Ovary (tissue), 9 donors: ENCODE measurements around the gene WFDC1. TPM values are rescaled to one million over a fixed set of nuclear protein-coding genes. Genes with fewer than 3 reads are reported as not detected.

ENCODE experiments used
- DNase-seq, 5 donors: peaks; one replicate each; pipeline ENCODE4 v3.0.0-alpha.2; 2019 to 2020
- H3K27ac ChIP-seq, 2 donors: fragments of 200-600 bp; one replicate each; pipeline versions ENCODE4 v1.5.1 to v1.8.0; 2019 to 2022
- H3K27me3 ChIP-seq: fragments of 200-600 bp; one replicate; pipeline ENCODE4 v1.8.0; 2022
- H3K36me3 ChIP-seq: fragments of 200-600 bp; sonication (generic); one replicate; pipeline ENCODE4 v1.5.1; 2019
- H3K4me1 ChIP-seq: one replicate; pipeline ENCODE4 v1.8.1; 2013; ENCODE audit warnings: mild to moderate bottlenecking, moderate library complexity; ENCODE audit not compliant: insufficient read depth
- H3K4me3 ChIP-seq: fragments of 200-600 bp; sonication (generic); one replicate; pipeline ENCODE4 v1.5.1; 2017
- H3K9me3 ChIP-seq, 2 donors: fragments of 200-600 bp in 1 of 2; sonication (generic) in 1 of 2; one replicate each; pipeline versions ENCODE4 v1.5.1 to v1.8.1; 2013 to 2019; ENCODE audit warnings: mild to moderate bottlenecking in 1 of 2, moderate library complexity in 1 of 2
- CTCF ChIP-seq, 3 donors: fragments of 450-650 bp in 2 of 3; fragments of 200-600 bp in 1 of 3; IDR thresholded peaks; one replicate each; pipeline versions ENCODE4 v1.5.1 to v1.8.0; 2016 to 2022; ENCODE audit warnings: antibody characterized with exemption in 3 of 3, mild to moderate bottlenecking in 1 of 3
- EP300 ChIP-seq: sonication (generic); formaldehyde crosslinking; IDR thresholded peaks from one replicate; pipeline ENCODE4 v1.6.1; 2017; ENCODE audit warnings: antibody characterized with exemption
- POLR2A ChIP-seq: fragments of 450-650 bp; IDR thresholded peaks from one replicate; pipeline ENCODE4 v1.6.1; 2017; ENCODE audit warnings: antibody characterized with exemption, mild to moderate bottlenecking, moderate library complexity
- WGBS, 3 donors: extraction: QIAGEN DNeasy Blood & Tissue Kit in 1 of 3; methylation state at CpG; one replicate each; pipeline versions ENCODE4 v1.1.5 to v1.1.7; 2013 to 2017; 5-methylcytosine and 5-hydroxymethylcytosine counted together
- intact Hi-C, 4 donors: fragments of 100-400 bp; cut with DNase I; formaldehyde crosslinking; loops; one replicate each; pipeline versions ENCODE4 v1.11.0 to v1.15.1; 2022 to 2023
- polyA plus RNA-seq, 2 donors: library from polyadenylated mRNA; stranded (reverse); fragments of 200-250 nt in 1 of 2; fragments of 350-450 nt in 1 of 2; fragmentation: Illumina TruSeq in 1 of 2; extraction: RNeasy Lipid Tissue Mini Kit (QIAGEN cat#74804) in 1 of 2; gene quantifications; one replicate each; pipeline ENCODE4 v1.2.3, GENCODE V29; 2013 to 2014
- total RNA-seq, 7 donors: library from RNA; depleted of rRNA in 2 of 7; stranded (reverse); fragments of >200 nt in 2 of 7; fragmentation: NEBNext Ultra II Directional in 3 of 7; extraction: Animal tissue kit (Norgen Biotek cat#: 25700) in 3 of 7; gene quantifications; one replicate each; pipeline versions ENCODE4 v1.1.0 to v1.2.4, GENCODE V29; 2016 to 2023
- donor health status: DM: no; HTN: no; CAD: no; lungs with moderate emphysema.
- donor health status: DM: no; HTN: no; CAD: no.
- donor health status: Bipolar disorder and iron deficiency.
- donor health status: DM: yes; HTN: yes; CAD: no.
- donor health status: DM: no; HTN: no; CAD: no.
- donor health status: DM: yes; HTN: yes; CAD: no.

The WFDC1 gene
- total and polyA plus RNA-seq, 9 donors = 0.57 to 10.7 (median 2.1) TPM

- no peak for TF ChIP-seq EP300
- TF ChIP-seq CTCF (IDR thresholded peaks at IDR 0.05) = no peak
- TF ChIP-seq POLR2A = no peak
- Histone ChIP-seq H3K9me3 (no peaks in the 10 kb centered on the region), H3K4me3 (no peak overlapping the region), H3K27me3 (no peaks in the 10 kb centered on the region), H3K36me3 (no peaks in the 10 kb centered on the region), H3K4me1 (no peaks in the 10 kb centered on the region), H3K27ac (no peak overlapping the region)
- intact Hi-C loops = no loop called here
- WGBS, 3 donors = 88 to 99% (median 90%) methylated on average over 4 of the region's 4 CpGs
- DNase-seq = no peak
Observed at GRCh38 chr16:84262031-84262430, 32.6 kb upstream of the WFDC1 start.

GRCh38 chr16:84262939-84263338 lies 31.7 kb upstream of the WFDC1 start:
- H3K9me3 ChIP-seq = no peaks in the 10 kb centered on the region
- no peak for TF ChIP-seq POLR2A
- TF ChIP-seq CTCF (IDR thresholded peaks at IDR 0.05) = no peak
- TF ChIP-seq EP300 = no peak
- intact Hi-C loops = no loop called here
- 78 to 98% (median 97%) methylated on average over 3 of the region's 3 CpGs for WGBS, 3 donors
- no peaks in the 10 kb centered on the region for H3K36me3 ChIP-seq
- no peak overlapping the region for H3K27ac ChIP-seq
- H3K27me3 ChIP-seq = no peaks in the 10 kb centered on the region
- H3K4me1 ChIP-seq = no peaks in the 10 kb centered on the region
- H3K4me3 ChIP-seq = no peak overlapping the region
- no peak for DNase-seq

GRCh38 chr16:84266451-84266850 lies 28.2 kb upstream of the WFDC1 start:
- Histone ChIP-seq H3K4me1 (no peaks in the 10 kb centered on the region), H3K36me3 (no peaks in the 10 kb centered on the region), H3K27me3 (no peaks in the 10 kb centered on the region), H3K9me3 (no peaks in the 10 kb centered on the region), H3K27ac (no peak overlapping the region), H3K4me3 (no peak overlapping the region)
- WGBS, 3 donors = 58 to 65% (median 60%) methylated on average over 4 of the region's 4 CpGs
- intact Hi-C loops = no loop called here
- TF ChIP-seq CTCF (IDR thresholded peaks at IDR 0.05) = no peak
- no peak for TF ChIP-seq POLR2A
- DNase-seq = no peak

- no peak overlapping the region for H3K4me3 ChIP-seq
- no peak for TF ChIP-seq EP300
- no peak for TF ChIP-seq POLR2A
- no peak for TF ChIP-seq CTCF (IDR thresholded peaks at IDR 0.05)
- intact Hi-C loops = no loop called here
- H3K36me3 ChIP-seq = no peaks in the 10 kb centered on the region
- H3K9me3 ChIP-seq = no peaks in the 10 kb centered on the region
- no peaks in the 10 kb centered on the region for H3K4me1 ChIP-seq
- DNase-seq = no peak
- WGBS, 3 donors = 74 to 78% (median 75%) methylated on average over 4 of the region's 4 CpGs
- H3K27me3 ChIP-seq = no peaks in the 10 kb centered on the region
- H3K27ac ChIP-seq = no peak overlapping the region
Observed at GRCh38 chr16:84267380-84267779, 27.3 kb upstream of the WFDC1 start.
